Measurements from ENCODE around the gene ITFG1. TPM values are rescaled to one million over a fixed set of nuclear protein-coding genes. Genes with fewer than 3 reads are reported as not detected.

ITFG1 gene
- total RNA-seq, 1 donor from 2014 or later, result 58.2 TPM

DNA sequence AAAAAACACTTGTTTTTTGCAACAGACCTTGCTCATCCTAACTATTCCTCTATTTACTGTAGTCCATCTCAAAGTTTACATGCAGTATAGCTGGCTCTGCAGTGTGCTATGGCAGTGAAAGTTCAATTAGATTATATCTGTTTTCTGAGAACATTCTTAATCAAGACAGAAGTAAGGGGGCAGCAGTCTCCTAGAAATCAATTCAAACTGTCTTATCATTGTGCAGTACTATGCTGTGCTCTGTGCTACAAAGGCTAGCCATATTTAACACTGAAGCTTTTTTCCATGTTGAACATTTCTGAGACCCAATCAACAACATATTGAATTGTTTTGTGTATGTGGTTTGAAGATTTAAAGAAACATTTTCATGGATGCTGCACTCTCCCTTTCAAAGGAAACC, 328.6 kb downstream of the ITFG1 start:
- Histone ChIP-seq H3K9me3 (no peaks in the 10 kb centered on the region), H3K4me1 (no peaks in the 10 kb centered on the region), H3K4me3 (no peak overlapping the region), H3K27ac (no peak overlapping the region), H3K36me3 (no peaks in the 10 kb centered on the region), H3K27me3 (no peaks in the 10 kb centered on the region)
- TF ChIP-seq, protein P1, sequence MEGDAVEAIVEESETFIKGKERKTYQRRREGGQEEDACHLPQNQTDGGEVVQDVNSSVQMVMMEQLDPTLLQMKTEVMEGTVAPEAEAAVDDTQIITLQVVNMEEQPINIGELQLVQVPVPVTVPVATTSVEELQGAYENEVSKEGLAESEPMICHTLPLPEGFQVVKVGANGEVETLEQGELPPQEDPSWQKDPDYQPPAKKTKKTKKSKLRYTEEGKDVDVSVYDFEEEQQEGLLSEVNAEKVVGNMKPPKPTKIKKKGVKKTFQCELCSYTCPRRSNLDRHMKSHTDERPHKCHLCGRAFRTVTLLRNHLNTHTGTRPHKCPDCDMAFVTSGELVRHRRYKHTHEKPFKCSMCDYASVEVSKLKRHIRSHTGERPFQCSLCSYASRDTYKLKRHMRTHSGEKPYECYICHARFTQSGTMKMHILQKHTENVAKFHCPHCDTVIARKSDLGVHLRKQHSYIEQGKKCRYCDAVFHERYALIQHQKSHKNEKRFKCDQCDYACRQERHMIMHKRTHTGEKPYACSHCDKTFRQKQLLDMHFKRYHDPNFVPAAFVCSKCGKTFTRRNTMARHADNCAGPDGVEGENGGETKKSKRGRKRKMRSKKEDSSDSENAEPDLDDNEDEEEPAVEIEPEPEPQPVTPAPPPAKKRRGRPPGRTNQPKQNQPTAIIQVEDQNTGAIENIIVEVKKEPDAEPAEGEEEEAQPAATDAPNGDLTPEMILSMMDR (IDR thresholded peaks at IDR 0.05), result no peak
- intact Hi-C loops (cut with DNase I), result no loop called here
- ATAC-seq (no peak), DNase-seq (no peak)

DNA sequence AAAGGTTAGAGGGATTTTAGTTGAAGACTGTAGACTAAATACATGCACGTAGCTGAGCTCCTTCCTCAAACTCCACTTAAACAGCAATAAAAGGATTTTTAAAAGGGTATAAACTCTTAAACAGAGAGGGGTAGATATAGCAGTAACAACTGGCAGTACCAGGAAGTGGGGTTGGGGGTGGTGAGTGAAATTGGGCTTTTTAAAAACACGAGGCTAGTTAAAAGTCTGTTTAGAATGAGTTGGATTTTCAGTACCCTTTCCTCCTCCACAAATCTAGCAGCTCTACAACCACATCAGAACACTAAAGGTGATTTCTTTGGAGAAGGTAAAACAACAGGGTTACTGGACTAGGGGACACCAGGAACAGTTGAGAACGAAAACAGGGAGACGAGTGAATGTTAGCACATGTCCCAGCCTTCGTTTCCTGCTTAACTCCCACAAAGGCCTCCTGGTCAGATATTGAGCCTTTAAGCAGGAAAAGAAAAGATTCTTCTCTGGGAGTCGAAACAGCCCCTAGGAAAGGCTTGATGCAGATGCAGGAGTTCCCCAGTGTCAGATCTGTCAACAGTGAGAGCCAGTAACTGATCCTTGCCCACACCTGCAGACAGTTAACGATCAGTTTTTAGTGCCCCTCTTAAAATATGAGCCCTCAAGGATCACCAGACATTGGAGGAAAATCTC, 331.0 kb downstream of the ITFG1 start:
- H3K9me3 ChIP-seq, result no peaks in the 10 kb centered on the region
- no peaks in the 10 kb centered on the region for H3K4me1 ChIP-seq
- H3K27ac ChIP-seq, result no peak overlapping the region
- ATAC-seq (no peak), DNase-seq (no peak)
- H3K4me3 ChIP-seq, result no peak overlapping the region
- H3K36me3 ChIP-seq, result no peaks in the 10 kb centered on the region
- TF ChIP-seq, protein P1 (IDR thresholded peaks at IDR 0.05), result no peak
- intact Hi-C loops (cut with DNase I), result no loop called here
- no peaks in the 10 kb centered on the region for H3K27me3 ChIP-seq

DNA sequence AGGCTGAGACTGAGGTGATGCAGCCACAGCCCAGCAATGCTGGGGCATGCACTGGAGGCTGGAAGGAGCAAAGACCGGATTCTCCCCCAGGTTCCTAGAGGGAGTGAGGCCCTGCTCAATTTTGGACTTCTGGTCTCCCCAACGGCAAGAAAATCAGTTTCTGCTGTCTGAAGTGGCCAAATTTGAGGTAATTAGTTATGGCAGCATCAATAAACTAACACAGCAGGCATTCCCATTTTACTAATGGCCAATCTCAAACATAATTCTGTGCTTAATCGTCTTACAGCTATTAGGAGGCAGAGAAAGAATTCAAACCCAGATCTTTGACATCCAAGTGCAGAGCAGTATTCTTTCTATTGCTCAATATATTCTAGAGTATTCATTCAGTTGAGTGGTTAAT, 333.3 kb downstream of the ITFG1 start:
- H3K9me3 ChIP-seq, result no peaks in the 10 kb centered on the region
- no peak for ATAC-seq
- no peak overlapping the region for H3K27ac ChIP-seq
- no peaks in the 10 kb centered on the region for H3K27me3 ChIP-seq
- DNase-seq, result no peak
- no peak overlapping the region for H3K4me3 ChIP-seq
- H3K36me3 ChIP-seq, result no peaks in the 10 kb centered on the region
- TF ChIP-seq, protein P1 (IDR thresholded peaks at IDR 0.05), result no peak
- intact Hi-C loops (cut with DNase I), result no loop called here
- H3K4me1 ChIP-seq, result no peaks in the 10 kb centered on the region

DNA sequence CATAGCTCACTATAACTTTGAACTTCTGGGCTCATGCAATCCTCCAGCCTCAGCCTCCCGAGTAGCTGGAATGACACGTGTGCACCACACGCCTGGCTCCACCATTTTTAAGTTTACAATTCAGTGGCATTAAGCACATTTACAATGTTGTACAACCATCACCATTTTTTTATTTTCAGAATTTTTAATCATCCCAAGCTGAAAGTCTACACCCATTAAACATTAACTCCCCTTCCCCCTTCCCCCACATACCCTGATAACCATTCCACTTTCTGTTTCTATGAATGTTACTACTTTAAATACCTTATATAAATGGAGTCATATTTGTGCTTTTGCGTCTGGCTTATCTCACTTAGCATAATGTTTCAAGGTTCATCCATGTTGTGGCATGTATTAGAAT, 335.1 kb downstream of the ITFG1 start:
- intact Hi-C loops (cut with DNase I), result no loop called here
- no peak for DNase-seq
- H3K27me3 ChIP-seq, result no peaks in the 10 kb centered on the region
- no peaks in the 10 kb centered on the region for H3K36me3 ChIP-seq
- TF ChIP-seq, protein P1 (IDR thresholded peaks at IDR 0.05), result no peak
- H3K4me3 ChIP-seq, result no peak overlapping the region
- H3K9me3 ChIP-seq, result no peaks in the 10 kb centered on the region
- no peak overlapping the region for H3K27ac ChIP-seq
- no peaks in the 10 kb centered on the region for H3K4me1 ChIP-seq
- no peak for ATAC-seq

DNA sequence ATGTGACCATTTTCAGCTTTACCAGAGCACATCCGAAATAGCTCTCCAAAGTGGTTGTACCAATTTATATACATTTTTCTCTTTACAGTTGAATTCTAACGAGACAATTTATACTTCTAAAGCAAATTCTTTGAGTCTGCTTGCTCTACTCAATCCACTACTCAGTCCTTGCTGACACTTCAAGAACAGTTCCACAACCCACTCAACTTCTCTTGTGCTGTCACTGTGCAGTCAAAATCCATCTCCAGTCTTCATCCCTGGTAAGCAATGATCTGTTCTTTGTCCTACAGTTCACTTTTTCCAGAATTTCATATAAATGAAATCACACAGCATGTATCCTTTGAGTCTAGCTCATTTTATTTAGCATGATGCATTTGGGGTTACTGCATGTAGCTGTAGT, 347.7 kb downstream of the ITFG1 start:
- H3K9me3 ChIP-seq, result no peaks in the 10 kb centered on the region
- no peaks in the 10 kb centered on the region for H3K36me3 ChIP-seq
- no peaks in the 10 kb centered on the region for H3K27me3 ChIP-seq
- no peak overlapping the region for H3K27ac ChIP-seq
- intact Hi-C loops (cut with DNase I), result no loop called here
- no peaks in the 10 kb centered on the region for H3K4me1 ChIP-seq
- DNase-seq, result no peak
- ATAC-seq, result no peak
- TF ChIP-seq, protein P1 (IDR thresholded peaks at IDR 0.05), result no peak
- H3K4me3 ChIP-seq, result no peak overlapping the region

DNA sequence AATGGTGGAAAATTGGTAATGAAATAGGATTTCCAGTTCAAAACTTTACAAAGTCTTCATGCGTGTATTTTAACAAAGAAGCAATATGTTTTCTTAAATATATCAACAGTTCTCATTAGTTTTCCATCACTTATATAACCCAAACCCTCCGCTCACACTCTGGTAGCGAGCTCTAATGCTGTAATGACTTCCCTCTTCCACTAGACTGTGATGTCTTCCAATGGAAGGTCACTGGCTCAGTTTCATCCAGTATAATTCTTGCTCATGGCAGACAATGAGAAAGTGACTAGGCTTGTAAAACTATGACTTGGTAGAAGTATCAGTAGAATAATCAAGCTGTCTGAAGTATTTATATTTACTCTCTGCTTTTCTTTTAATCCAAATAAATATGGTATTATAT, 349.9 kb downstream of the ITFG1 start:
- ATAC-seq (no peak), DNase-seq (no peak)
- Histone ChIP-seq H3K27me3 (no peaks in the 10 kb centered on the region), H3K36me3 (no peaks in the 10 kb centered on the region), H3K9me3 (no peaks in the 10 kb centered on the region), H3K27ac (no peak overlapping the region), H3K4me3 (no peak overlapping the region), H3K4me1 (no peaks in the 10 kb centered on the region)
- intact Hi-C loops (cut with DNase I), result no loop called here
- TF ChIP-seq, protein P1 (IDR thresholded peaks at IDR 0.05), result no peak
